ENCODE results near the gene C7. TPM values are rescaled to one million over a fixed set of nuclear protein-coding genes. Genes with fewer than 3 reads are reported as not detected.

C7 gene
- total RNA-seq, 1 donor from 2014 or later: not detected

DNA sequence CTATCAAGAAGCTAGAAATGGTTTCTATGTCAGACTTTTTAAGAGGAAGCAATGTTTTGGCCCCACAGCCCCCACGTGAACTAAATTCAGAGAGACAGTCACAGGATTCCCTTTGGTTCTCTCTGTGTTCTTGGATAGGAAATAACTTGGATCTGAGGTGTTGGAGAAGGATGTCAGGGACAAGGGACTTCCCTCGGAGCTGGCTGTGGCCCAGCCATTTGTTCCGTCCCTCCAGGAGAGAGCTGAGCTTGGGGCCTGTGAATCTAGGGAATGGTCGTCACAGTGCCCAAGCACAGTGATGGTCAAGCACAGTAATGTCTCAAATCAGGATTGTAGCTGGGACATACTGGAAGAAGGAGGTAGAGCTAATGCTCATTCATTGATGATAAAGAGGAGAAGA lies 2.0 kb downstream of the C7 start:
- H3K27ac Mint-ChIP-seq (ENCODE audit: unreplicated experiment): no peak overlapping the region
- H3K27me3 Mint-ChIP-seq (ENCODE audit: unreplicated experiment): peaks cover 2% of the 10 kb centered on the region
- H3K4me1 Mint-ChIP-seq (ENCODE audit: low read depth, unreplicated experiment): no peaks in the 10 kb centered on the region
- H3K4me3 Mint-ChIP-seq (ENCODE audit: unreplicated experiment): no peak overlapping the region
- no peaks in the 10 kb centered on the region for H3K9me3 Mint-ChIP-seq (ENCODE audit: unreplicated experiment)
- no peaks in the 10 kb centered on the region for H3K36me3 Mint-ChIP-seq (ENCODE audit: unreplicated experiment)
- no peak for TF ChIP-seq CTCF (IDR thresholded peaks at IDR 0.05; ENCODE audit: partially characterized antibody, unreplicated experiment)
- no peak for DNase-seq

DNA sequence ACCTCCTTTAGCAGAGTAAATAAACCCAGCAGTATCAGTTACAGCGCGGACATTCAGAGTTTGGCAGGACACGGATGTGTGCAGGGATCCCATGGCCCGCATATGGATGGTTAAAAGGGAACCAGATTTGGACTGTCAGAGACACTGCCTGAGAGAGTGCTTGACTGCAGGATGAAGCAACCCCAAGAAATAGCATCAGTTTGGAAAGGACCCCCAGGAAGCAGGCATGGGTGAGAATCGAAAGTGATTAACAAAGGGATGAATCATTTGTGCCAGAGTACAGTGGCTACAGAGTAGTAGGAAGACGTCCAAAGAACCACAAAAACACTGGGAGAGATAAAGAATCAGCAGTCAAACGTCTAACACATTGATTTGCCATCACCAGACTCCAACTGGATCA lies 5.5 kb downstream of the C7 start:
- peaks cover 2% of the 10 kb centered on the region for H3K9me3 Mint-ChIP-seq (ENCODE audit: unreplicated experiment)
- no peaks in the 10 kb centered on the region for H3K4me1 Mint-ChIP-seq (ENCODE audit: low read depth, unreplicated experiment)
- H3K4me3 Mint-ChIP-seq (ENCODE audit: unreplicated experiment): no peak overlapping the region
- H3K36me3 Mint-ChIP-seq (ENCODE audit: unreplicated experiment): no peaks in the 10 kb centered on the region
- H3K27ac Mint-ChIP-seq (ENCODE audit: unreplicated experiment): no peak overlapping the region
- TF ChIP-seq CTCF (IDR thresholded peaks at IDR 0.05; ENCODE audit: partially characterized antibody, unreplicated experiment): no peak
- H3K27me3 Mint-ChIP-seq (ENCODE audit: unreplicated experiment): no peaks in the 10 kb centered on the region
- no peak for DNase-seq

- Mint-ChIP-seq H3K27me3 (ENCODE audit: unreplicated experiment) (no peaks in the 10 kb centered on the region), H3K27ac (ENCODE audit: unreplicated experiment) (no peak overlapping the region), H3K9me3 (ENCODE audit: unreplicated experiment) (peaks cover 3% of the 10 kb centered on the region), H3K4me1 (ENCODE audit: low read depth, unreplicated experiment) (no peaks in the 10 kb centered on the region), H3K36me3 (ENCODE audit: unreplicated experiment) (no peaks in the 10 kb centered on the region), H3K4me3 (ENCODE audit: unreplicated experiment) (no peak overlapping the region)
- TF ChIP-seq CTCF (IDR thresholded peaks at IDR 0.05; ENCODE audit: partially characterized antibody, unreplicated experiment): no peak
- no peak for DNase-seq
Measured at GRCh38 chr5:40915341-40915926, 6.1 kb downstream of the C7 start.

DNA sequence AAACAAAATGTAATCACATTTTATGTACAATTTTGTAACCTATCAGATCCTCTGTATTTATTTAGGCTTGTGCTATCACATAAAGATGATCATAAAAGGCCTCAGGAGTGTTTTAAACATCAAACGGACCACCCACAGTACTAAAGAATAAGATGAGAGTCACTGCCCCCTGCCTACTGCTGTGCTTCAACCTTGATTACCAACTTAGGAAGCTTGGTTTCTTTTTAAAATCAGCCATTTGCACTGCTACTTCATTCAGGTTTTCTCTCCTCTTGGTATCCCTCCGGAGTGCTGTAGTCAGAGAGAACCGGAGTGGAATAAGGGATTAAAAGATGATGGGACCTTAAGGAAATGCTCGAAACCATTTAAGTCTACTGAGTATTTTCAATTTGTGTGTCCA lies 6.9 kb downstream of the C7 start:
- H3K27ac Mint-ChIP-seq (ENCODE audit: unreplicated experiment): no peak overlapping the region
- no peaks in the 10 kb centered on the region for H3K4me1 Mint-ChIP-seq (ENCODE audit: low read depth, unreplicated experiment)
- no peaks in the 10 kb centered on the region for H3K27me3 Mint-ChIP-seq (ENCODE audit: unreplicated experiment)
- no peak for DNase-seq
- no peaks in the 10 kb centered on the region for H3K36me3 Mint-ChIP-seq (ENCODE audit: unreplicated experiment)
- H3K9me3 Mint-ChIP-seq (ENCODE audit: unreplicated experiment): peaks cover 4% of the 10 kb centered on the region
- no peak for TF ChIP-seq CTCF (IDR thresholded peaks at IDR 0.05; ENCODE audit: partially characterized antibody, unreplicated experiment)
- H3K4me3 Mint-ChIP-seq (ENCODE audit: unreplicated experiment): no peak overlapping the region

DNA sequence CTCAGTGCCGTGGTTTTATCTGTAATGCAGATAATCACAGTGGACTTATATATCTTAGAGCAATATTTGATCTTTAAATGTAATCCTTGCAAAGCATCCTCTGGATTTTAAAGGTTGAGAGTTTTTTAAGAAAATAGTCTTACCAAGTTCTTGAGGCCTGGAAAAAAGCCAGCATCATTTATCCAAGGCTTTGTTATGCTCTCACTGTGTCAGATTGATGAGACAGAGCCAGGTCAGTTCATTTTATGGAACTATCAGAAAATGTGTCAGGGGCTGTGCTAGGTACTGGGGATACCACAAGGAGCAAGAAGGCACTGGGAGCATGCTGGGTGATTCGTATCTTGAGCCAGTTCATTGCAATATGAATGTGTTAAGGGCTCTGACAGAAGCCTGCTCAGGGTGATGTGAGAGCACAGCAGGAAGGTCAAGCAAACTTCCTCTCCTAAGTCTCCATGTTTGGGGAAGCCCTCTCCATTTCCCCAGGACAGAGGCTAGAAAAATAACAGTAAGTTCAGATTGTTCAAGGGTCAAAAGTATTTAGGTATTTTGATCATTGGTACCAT lies 19.7 kb downstream of the C7 start:
- Mint-ChIP-seq H3K9me3 (ENCODE audit: unreplicated experiment) (no peaks in the 10 kb centered on the region), H3K4me1 (ENCODE audit: low read depth, unreplicated experiment) (no peaks in the 10 kb centered on the region)
- no peak for DNase-seq

More for the DNA sequence above, 19.7 kb downstream of the C7 start:
- Mint-ChIP-seq H3K27ac (ENCODE audit: unreplicated experiment) (no peak overlapping the region), H3K36me3 (ENCODE audit: unreplicated experiment) (peaks cover 9% of the 10 kb centered on the region), H3K4me3 (ENCODE audit: unreplicated experiment) (no peak overlapping the region), H3K27me3 (ENCODE audit: unreplicated experiment) (no peaks in the 10 kb centered on the region)
- no peak for TF ChIP-seq CTCF (IDR thresholded peaks at IDR 0.05; ENCODE audit: partially characterized antibody, unreplicated experiment)
